Activated gamma-delta T cell treated with Interleukin-2 at 50 U/mL for 16 hours (primary cell): Measurements from ENCODE around the gene KANSL1L.
A peak's percentile ranks its signal among the peaks of the same experiment; 100 is the strongest.
"Not testable (repeated sequence)": the region's sequence is repeated elsewhere in the genome, so short reads cannot be mapped to it uniquely, and the experiment has no call there.

Source experiments
- DNase-seq: peaks from one replicate; pipeline ENCODE4 v3.0.0-alpha.2; 2020

The KANSL1L gene

DNA sequence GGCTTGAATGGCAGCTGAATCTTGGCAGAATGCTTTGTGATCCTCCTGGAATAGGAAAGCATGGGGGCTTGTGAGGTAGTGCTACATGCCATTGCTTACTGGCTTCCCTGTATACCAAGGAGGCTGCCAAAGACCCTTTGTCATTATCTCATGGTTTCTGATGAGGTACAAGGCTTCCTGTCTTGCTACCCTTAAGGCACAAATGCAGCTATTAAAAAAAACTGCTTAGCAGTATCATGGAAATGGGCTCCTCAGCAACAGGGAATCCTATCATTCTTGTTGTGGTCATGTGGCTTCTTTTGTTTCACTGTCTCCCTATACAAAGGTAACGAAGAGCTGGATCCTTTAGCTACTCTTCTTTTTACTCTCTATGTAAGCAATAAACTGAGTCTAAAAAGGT, 6.6 kb upstream of the KANSL1L start:
- DNase-seq = no peak

- not testable (repeated sequence) for DNase-seq
Observed at GRCh38 chr2:210177115-210177514, 5.9 kb upstream of the KANSL1L start.

DNA sequence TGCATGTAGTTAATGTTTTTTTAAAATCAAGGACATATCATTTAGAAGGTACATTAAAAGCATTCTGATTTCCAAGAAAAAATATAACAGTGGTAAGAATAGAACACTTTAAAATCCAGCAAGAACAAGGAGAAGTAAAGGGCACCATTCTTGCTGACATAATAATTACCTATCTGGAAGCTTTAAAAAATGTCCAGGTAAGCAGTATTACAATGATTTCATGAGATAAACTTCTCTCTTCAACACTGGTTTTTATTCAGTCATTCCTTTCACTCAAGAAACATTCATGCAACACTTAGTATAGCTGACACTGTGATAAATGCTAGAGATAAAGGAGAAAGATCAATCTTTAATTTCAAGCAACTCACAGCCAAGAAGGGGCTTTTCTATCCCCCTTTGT, 2.9 kb upstream of the KANSL1L start:
- DNase-seq = no peak

- no peak for DNase-seq
Observed at GRCh38 chr2:210172219-210172575, 988 bp upstream of the KANSL1L start.

DNA sequence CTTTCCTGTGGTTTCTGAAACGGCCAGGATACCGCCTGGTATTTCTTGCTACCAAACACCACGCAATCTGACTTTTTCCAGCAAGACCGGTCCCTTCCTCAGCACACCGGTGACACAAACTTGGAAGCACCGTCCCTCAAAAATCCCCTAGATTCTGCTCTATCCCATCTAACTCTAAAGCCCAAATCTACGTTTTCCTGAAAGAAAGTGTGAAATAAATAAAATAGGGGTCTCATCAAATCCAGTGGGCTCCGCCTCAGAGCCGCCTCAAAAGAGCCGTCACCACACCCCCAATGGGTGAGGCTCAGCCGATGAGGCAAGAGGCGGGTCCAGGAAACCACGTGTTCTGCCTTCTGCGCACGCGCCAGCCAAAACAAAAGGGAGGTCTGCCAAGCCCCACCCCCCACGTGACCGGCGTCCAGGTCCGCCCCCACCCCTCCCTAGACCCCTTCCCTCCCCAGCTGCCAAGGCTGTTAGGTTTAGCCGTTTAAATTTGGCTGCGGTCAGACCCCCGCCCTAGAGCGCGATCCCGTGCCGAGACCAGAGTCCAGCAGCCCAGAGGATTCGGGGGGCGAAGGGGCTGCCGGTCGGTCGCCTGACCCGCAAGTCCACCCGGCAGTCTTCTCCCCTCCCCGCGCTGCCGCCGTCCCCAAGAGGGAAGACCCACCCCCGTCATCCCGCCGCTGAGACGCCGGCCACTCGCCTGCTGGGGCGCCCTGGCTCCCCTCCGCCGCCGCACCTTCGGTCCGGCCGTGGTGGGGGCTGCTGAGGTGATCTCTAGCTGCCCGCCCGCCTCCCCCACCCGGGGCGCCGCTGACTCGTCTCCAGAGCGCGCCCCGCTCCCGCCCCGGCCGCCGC, 534 bp downstream of the KANSL1L start:
- DNase-seq = peak; percentile 97

- DNase-seq = no peak
Observed at GRCh38 chr2:210170196-210170445, 1.1 kb downstream of the KANSL1L start.

- DNase-seq = no peak
Observed at GRCh38 chr2:210169516-210170195, 1.6 kb downstream of the KANSL1L start.

DNA sequence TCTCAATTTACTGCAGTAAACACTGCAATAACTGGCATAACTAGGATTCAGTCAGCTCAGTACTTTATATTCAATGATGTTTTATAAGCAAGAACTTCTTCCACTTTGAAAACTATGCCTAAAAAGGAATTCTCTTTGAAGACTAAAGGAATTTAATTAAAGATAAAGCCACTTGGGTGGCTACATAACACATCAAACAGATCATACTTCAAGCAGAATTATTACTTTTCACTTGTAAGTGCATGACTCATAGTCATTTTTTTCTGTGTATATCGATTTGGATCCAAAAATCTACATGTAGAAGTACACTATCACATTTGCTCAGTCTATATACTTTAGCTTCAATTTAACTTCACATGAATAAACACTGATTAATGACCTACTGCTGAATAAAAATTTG, 4.0 kb downstream of the KANSL1L start:
- DNase-seq = no peak

DNA sequence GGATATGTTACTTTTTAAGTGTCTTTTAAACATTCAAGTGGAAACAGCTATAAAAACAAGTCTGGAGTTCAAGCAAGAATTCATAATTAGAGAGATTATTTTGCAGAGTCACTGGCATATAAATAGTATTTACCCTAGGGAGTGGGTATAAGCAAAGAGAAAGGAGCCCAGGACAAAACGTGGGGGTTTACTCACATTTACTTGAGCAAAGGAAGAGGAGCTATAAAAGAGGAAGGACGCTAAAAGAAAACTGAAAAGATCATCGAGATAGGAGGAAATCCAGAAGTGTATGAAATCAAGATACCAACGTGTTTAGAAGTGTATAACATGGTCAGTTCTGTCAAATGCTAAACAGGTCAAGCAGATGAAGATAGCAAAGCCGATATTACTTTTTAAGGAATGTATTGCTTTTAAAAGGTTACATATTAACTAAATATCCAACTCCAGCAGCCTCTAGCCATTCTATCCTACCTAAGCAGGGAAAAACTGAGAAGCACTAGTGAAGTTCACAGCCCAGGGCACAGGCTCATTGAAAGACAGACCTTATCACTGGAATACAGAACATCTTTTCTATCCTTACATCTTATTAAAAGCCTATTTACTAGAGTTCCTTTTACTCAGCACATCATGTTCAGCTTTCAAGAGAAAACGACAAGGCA, 8.6 kb downstream of the KANSL1L start:
- no peak for DNase-seq

GRCh38 chr2:210159059-210159458, 12.2 kb downstream of the KANSL1L start:
- DNase-seq = no peak

DNA sequence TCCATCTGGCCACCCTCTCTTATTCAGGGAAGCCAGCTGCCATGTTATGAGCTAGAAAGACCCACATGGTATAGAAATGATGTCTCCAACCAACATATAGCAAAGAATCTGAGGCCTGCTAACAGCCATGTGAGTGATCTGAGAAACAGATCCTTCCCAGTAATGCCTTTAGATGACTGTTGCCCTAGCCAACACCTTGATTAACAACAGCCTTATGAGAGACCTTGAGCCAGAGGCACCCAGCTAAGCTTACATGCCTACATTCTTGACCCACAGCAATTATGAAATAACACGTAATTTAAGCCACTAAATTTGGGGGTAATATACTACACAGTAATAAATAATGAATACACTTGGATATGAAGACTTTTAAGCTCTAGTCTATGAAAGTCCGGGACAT, 13.0 kb downstream of the KANSL1L start:
- DNase-seq = no peak

DNA sequence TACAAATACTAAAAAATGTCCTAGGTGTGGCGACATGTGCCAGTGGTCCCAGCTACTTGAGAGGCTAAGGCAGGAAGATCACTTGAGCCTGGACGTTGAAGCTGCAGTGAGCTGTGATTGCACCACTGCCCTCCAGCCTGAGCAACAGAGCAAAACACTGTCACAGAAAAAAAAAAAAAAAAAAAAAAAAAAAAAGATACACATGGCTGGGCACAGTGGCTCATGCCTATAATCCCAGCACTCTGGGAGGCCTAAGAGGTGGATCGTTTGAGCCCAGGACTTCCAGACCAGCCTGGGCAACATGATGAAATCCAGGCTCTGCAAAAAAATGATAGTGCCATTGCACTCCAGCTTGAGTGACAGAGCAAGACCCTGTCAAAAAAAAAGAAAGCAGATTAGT, 13.7 kb downstream of the KANSL1L start:
- no peak for DNase-seq

- DNase-seq = no peak
Observed at GRCh38 chr2:210147614-210148013, 23.6 kb downstream of the KANSL1L start.

- no peak for DNase-seq
Observed at GRCh38 chr2:210132239-210132638, 39.0 kb downstream of the KANSL1L start.

DNA sequence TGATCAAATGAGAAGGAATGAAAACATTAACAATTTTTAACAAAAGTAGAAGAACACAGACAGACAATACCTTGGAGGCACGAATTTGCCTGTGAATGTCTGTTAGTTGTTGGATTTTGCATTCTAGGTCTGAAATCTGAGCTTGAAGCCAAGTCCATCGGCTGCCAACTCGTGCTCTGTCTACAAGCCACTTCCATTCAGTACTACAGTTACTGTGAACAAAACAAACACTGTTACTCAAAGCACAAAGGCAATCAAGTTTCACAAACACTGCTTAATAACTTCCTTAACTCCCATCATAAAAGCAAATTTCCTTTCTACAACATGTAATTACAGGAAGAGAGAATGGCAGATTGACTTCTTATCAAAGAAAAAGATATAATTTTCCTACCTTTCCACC, 42.2 kb downstream of the KANSL1L start:
- no peak for DNase-seq

DNA sequence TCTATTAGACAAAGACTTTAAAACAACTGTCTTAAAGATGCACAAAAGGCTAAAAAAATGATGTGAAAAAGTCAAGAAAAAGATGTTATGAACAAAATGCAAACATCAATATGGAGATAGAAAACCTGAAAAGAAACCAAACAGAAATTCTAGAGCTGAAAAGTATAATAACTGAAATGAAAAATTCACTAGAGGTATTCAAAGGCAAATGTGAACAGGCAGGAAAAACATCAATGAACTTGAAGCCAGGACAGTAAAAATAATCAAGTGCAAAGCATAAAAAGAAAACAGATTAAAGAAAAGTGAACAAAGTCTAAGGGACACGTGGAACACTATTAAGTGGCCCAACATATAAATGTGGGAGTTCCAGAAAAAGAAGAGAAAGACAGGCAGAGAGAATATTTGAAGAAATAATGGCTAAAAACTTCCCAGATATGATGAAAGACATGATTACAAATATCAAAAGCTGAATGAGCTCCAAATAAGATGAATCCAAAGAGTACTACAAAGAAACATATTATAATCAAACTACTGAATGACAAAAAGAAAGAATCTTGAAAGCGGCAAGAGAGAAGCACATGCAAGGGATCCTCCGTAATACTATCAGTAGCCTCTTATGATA, 57.5 kb downstream of the KANSL1L start:
- no peak for DNase-seq

DNA sequence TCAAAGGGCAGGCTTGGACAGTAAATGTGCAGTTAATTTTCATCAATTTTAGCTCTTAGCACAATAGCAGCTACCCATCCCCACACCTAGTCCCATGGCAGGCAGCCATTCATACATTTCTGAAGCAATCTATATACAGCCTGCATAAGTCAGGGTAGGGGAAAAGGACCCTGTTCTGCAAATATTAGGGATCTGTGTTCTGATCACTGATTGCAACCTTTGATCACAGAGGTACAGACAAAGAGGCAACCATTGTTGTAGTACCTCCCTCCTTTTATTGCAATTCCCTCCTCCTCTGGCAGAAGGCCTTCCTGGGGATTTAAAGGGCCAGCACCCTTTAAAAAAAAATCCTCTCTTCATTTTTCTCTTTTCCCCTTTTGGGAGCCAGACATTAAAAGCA, 58.3 kb downstream of the KANSL1L start:
- no peak for DNase-seq

GRCh38 chr2:210099940-210100339, 71.3 kb downstream of the KANSL1L start:
- DNase-seq = no peak

- DNase-seq = no peak
Observed at GRCh38 chr2:210094787-210095186, 76.4 kb downstream of the KANSL1L start.

- no peak for DNase-seq
Observed at GRCh38 chr2:210092791-210093190, 78.4 kb downstream of the KANSL1L start.

DNA sequence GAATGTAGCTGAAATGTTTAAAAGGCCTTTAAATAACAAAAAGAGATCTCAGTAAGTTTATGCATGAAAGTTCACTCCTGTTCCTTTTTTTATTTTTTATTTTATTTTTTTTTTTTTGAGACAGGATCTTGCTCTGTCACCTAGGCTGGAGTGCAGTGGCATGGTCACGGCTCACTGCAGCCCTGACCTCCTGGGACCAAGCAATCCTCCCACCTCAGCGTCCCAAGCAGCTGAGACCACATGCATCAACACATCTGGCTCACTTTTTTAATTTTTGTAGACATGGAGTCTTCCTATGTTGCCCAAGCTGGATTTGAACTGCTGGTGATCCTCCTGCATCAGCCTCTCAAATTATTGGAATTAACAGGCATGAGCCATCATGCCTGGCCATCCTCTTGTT, 84.3 kb downstream of the KANSL1L start:
- DNase-seq = no peak

GRCh38 chr2:210086292-210086691, 84.9 kb downstream of the KANSL1L start:
- DNase-seq = no peak

DNA sequence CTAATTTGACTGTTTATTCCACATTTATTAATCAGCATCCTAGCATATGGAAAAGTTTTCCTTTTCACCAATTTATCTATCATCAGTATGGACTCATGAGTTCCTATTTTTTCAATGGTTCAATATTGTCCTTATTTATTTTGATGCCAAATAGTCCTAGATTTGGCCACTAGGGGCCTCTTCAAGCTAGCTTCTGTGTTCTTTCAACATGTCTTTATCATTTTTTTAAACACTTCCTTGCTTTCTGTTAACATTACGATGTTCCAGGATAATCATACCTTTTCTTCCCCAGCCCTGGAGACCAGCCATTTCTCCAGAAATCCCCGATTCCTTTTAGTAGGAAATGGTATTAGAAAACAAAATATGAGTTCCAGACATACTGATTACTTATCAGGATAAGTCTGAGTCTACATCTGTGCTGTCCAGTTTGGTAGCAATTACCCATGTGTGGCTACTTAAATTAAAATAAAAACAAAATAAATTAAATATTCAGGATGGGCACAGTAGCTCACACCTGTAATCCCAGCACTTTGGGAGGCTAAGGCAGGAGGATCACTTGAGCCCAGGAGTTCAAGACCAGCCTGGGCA, 98.2 kb downstream of the KANSL1L start:
- DNase-seq = no peak

GRCh38 chr2:210072493-210072892, 98.7 kb downstream of the KANSL1L start:
- DNase-seq = no peak
